ENCODE measurements around the gene B3GNT7. TPM values are rescaled to one million over a fixed set of nuclear protein-coding genes. Genes with fewer than 3 reads are reported as not detected.
A peak's percentile ranks its signal among the peaks of the same experiment; 100 is the strongest.

The B3GNT7 gene
- total and polyA plus RNA-seq, 2 of the 4 experiments (the other 2 are of a cell fraction), result under 0.01 to 0.03 TPM

GRCh38 chr2:231348704-231349373, 46.7 kb upstream of the B3GNT7 start:
- DNase-seq, result peak; percentile 74
- POLR2A ChIA-PET (ENCODE audit: unreplicated experiment), result no interaction called here
- in situ Hi-C loops (cut with MboI; ENCODE audit: low sequenced_read_pairs), result no loop called here

More at GRCh38 chr2:231348704-231349373, 46.7 kb upstream of the B3GNT7 start:
- H3K56ac ChIP-seq (ENCODE audit: extremely low read depth, insufficient read depth, low read length), result no peak overlapping the region
- no peak overlapping the region for H2BK15ac ChIP-seq (ENCODE audit: low read depth, low read length)
- no peak overlapping the region for H2AK9ac ChIP-seq (replicated peaks; ENCODE audit: low read depth, low read length, poor library complexity)
- H2AFZ ChIP-seq (replicated peaks; ENCODE audit: low read length, poor library complexity), result no peak overlapping the region
- CTCF ChIA-PET, result interaction anchor here (0.7 kb wide), 1 partner anchor 45 kb away, joined by 3 read pairs; no protein-coding TSS in a partner anchor
- no peaks in the 10 kb centered on the region for H3K27me3 ChIP-seq (ENCODE audit: control insufficient read depth, insufficient read depth, low read length)
- H3K23ac ChIP-seq (ENCODE audit: low read depth, low read length), result 0 out of 2 replicates have a peak overlapping the region, but pooled peaks have one; percentile 8
- dilution Hi-C loops (cut with HindIII; ENCODE audit: low sequenced_read_pairs, unreplicated experiment), result no loop called here
- H3K27ac ChIP-seq (ENCODE audit: insufficient read depth, low read length), result peak overlapping the region; percentile 41; the same call in 1 of the 2 replicates
- H3K9ac ChIP-seq (ENCODE audit: low read depth, low read length), result no peak overlapping the region
- no peak overlapping the region for H2BK120ac ChIP-seq (ENCODE audit: low read depth, low read length)
- H4K8ac ChIP-seq (ENCODE audit: low read depth in 2 of 2, low read length in 2 of 2), result no peak overlapping the region; a peak in 1 of 4 replicates
- 0 out of 2 replicates have a peak overlapping the region, but pooled peaks have one; percentile 40 for H3K4ac ChIP-seq (ENCODE audit: low read depth, low read length)
- TF ChIP-seq SMC3 (IDR thresholded peaks at IDR 0.05; ENCODE audit: low read depth, low read length) (no peak), MAFK (IDR thresholded peaks at IDR 0.05; ENCODE audit: low read depth, low read length) (no peak), CHD1 (IDR thresholded peaks at IDR 0.05; ENCODE audit: low read depth, low read length) (no peak), FOS (IDR thresholded peaks at IDR 0.05; ENCODE audit: low read depth, low read length) (no peak), RFX5 (IDR thresholded peaks at IDR 0.05; ENCODE audit: low read depth, low read length) (no peak), CEBPB (IDR thresholded peaks at IDR 0.05; ENCODE audit: low read depth, low read length) (no peak), ELK1 (IDR thresholded peaks at IDR 0.05; ENCODE audit: borderline replicate concordance, low read depth, low read length) (no peak), POLR2A (IDR thresholded peaks at IDR 0.05; ENCODE audit: low read depth, low read length) (no peak), BHLHE40 (IDR thresholded peaks at IDR 0.05; ENCODE audit: low read depth, low read length) (no peak), MAZ (IDR thresholded peaks at IDR 0.05; ENCODE audit: borderline replicate concordance, low read depth, low read length) (no peak), MXI1 (IDR thresholded peaks at IDR 0.05; ENCODE audit: borderline replicate concordance, low read depth, low read length) (no peak), RAD21 (IDR thresholded peaks at IDR 0.05; ENCODE audit: low read length) (no peak)
- TF ChIP-seq, protein P1, sequence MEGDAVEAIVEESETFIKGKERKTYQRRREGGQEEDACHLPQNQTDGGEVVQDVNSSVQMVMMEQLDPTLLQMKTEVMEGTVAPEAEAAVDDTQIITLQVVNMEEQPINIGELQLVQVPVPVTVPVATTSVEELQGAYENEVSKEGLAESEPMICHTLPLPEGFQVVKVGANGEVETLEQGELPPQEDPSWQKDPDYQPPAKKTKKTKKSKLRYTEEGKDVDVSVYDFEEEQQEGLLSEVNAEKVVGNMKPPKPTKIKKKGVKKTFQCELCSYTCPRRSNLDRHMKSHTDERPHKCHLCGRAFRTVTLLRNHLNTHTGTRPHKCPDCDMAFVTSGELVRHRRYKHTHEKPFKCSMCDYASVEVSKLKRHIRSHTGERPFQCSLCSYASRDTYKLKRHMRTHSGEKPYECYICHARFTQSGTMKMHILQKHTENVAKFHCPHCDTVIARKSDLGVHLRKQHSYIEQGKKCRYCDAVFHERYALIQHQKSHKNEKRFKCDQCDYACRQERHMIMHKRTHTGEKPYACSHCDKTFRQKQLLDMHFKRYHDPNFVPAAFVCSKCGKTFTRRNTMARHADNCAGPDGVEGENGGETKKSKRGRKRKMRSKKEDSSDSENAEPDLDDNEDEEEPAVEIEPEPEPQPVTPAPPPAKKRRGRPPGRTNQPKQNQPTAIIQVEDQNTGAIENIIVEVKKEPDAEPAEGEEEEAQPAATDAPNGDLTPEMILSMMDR (conservative IDR thresholded peaks at IDR 0.05; ENCODE audit: low read depth, low read length), result no peak
- TF ChIP-seq, protein P2, sequence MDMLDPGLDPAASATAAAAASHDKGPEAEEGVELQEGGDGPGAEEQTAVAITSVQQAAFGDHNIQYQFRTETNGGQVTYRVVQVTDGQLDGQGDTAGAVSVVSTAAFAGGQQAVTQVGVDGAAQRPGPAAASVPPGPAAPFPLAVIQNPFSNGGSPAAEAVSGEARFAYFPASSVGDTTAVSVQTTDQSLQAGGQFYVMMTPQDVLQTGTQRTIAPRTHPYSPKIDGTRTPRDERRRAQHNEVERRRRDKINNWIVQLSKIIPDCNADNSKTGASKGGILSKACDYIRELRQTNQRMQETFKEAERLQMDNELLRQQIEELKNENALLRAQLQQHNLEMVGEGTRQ (IDR thresholded peaks at IDR 0.05; ENCODE audit: low read depth, low read length), result no peak
- H4K20me1 ChIP-seq (ENCODE audit: insufficient read depth, low read length), result no peaks in the 10 kb centered on the region
- ATAC-seq (ENCODE audit: low read depth), result peak; percentile 76
- H4K91ac ChIP-seq (ENCODE audit: insufficient read depth, low read depth, low read length), result peak overlapping the region; percentile 3; the same call in 1 of the 2 replicates
- no peak overlapping the region; the same call in 1 of the 2 replicates for H3K4me2 ChIP-seq (ENCODE audit: low read depth, low read length)
- peak overlapping the region; percentile 13; the same call in 1 of the 2 replicates for H3K18ac ChIP-seq (ENCODE audit: low read depth, low read length)
- no CpG with 5 or more reads among the region's 5 CpGs for WGBS, 2 experiments (ENCODE audit: extremely low coverage in 2 of 2, insufficient read length in 1 of 2)
- H3K79me1 ChIP-seq (ENCODE audit: low read depth in 1 of 2, low read length in 2 of 2), result peaks cover 0 to 4% of the 10 kb centered on the region in 2 experiments; a peak in 1 of 4 replicates
- H3K4me3 ChIP-seq (ENCODE audit: insufficient read depth, low read depth, low read length), result no peak overlapping the region
- peak overlapping the region; percentile 81 for H2BK5ac ChIP-seq (ENCODE audit: low read depth, low read length, poor library complexity, severe bottlenecking)
- peaks cover 11% of the 10 kb centered on the region for H3K4me1 ChIP-seq (ENCODE audit: control insufficient read depth, insufficient read depth, low read length)
- H2AK5ac ChIP-seq (ENCODE audit: low read depth, low read length), result no peak overlapping the region
- no peak overlapping the region; the same call in 1 of the 2 replicates for H2BK20ac ChIP-seq (ENCODE audit: low read depth, low read length)
- no peak overlapping the region for H4K5ac ChIP-seq (ENCODE audit: low read depth, low read length)
- H3K36me3 ChIP-seq (ENCODE audit: control insufficient read depth, insufficient read depth, low read length), result peaks cover 8% of the 10 kb centered on the region
- no peak overlapping the region for H3K14ac ChIP-seq (replicated peaks; ENCODE audit: low read depth, low read length)
- intact Hi-C loops (cut with micrococcal nuclease), result no loop called here
- BruUV-seq (replicated peaks), result no TSS peak
- H3K9me3 ChIP-seq (ENCODE audit: control insufficient read depth, insufficient read depth, low read length), result no peaks in the 10 kb centered on the region
- H3K9me1 ChIP-seq (ENCODE audit: insufficient read depth, low read length), result peaks cover 16% of the 10 kb centered on the region

Measured in IMR-90 (cell line).